PC-3 (cell line): ENCODE measurements around the gene ATP8A2.

Experiments
- EZH2 ChIP-seq: fragments of 300-600 bp; sonication (generic); IDR thresholded peaks from one replicate; pipeline ENCODE4 v1.6.1; 2017; ENCODE audit warnings: antibody characterized with exemption, mild to moderate bottlenecking, low read length; ENCODE audit not compliant: unreplicated experiment
- TF ChIP-seq, protein P1 (sequence below): fragments of 300-600 bp; sonication (generic); conservative IDR thresholded peaks from 2 replicates; pipeline ENCODE4 v1.5.1; 2017; ENCODE audit warnings: antibody characterized with exemption, low read depth, mild to moderate bottlenecking, low read length

- TF ChIP-seq, protein P1, sequence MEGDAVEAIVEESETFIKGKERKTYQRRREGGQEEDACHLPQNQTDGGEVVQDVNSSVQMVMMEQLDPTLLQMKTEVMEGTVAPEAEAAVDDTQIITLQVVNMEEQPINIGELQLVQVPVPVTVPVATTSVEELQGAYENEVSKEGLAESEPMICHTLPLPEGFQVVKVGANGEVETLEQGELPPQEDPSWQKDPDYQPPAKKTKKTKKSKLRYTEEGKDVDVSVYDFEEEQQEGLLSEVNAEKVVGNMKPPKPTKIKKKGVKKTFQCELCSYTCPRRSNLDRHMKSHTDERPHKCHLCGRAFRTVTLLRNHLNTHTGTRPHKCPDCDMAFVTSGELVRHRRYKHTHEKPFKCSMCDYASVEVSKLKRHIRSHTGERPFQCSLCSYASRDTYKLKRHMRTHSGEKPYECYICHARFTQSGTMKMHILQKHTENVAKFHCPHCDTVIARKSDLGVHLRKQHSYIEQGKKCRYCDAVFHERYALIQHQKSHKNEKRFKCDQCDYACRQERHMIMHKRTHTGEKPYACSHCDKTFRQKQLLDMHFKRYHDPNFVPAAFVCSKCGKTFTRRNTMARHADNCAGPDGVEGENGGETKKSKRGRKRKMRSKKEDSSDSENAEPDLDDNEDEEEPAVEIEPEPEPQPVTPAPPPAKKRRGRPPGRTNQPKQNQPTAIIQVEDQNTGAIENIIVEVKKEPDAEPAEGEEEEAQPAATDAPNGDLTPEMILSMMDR, result no peak
- no peak for TF ChIP-seq EZH2
These were observed 362.1 kb downstream of the ATP8A2 start for GRCh38 chr13:25733696-25734435.
